HuH-7.5 (cell line): ENCODE measurements around the gene PDK2.

Experiments
- DNase-seq: peaks from one replicate; pipeline ENCODE4 v3.0.0; 2011; ENCODE audit warnings: low spot score

The PDK2 gene

DNA sequence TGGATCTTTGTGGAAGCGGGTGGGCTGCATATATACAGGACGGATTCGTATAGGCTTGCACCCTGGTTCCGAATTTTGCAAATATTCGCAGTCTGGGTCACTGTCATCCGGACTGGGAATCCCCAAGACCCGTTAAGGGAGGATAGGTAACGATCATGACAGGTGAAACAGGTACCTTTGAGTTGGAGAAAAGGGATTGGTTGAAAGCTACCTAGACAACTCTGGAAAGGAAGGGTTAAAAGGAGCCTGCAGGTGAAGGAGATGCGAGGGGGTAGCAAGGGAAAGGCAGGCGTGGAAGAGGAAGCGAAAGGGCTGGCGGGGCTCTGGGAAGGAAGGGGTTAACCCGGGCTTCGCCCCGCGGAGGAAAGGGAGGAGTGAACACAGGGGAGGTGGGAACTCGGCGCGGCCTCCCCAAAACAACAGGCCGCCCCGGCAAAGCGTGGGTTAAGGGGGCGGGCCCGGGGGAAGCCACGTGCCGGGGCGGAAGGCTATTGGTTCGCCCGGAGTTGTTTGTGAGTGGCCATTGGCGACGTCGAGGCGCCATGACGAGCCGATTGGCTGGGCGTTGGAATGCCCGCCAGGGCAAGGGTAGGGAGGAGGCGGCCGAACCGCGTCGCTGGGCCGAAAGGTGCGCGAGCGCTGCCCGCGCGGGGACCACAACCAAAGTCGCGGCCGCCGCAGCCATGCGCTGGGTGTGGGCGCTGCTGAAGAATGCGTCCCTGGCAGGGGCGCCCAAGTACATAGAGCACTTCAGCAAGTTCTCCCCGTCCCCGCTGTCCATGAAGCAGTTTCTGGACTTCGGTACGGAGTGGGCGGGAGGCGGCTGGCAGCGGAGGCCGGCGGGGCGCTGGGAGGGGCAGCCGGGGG lies at the start of gene PDK2:
TSS of gene PDK2 (plus strand) at position 599 of the 867 bp plus-strand sequence. CDS start at position 684, 85 bp downstream.
- peak; percentile 95 for DNase-seq

DNA sequence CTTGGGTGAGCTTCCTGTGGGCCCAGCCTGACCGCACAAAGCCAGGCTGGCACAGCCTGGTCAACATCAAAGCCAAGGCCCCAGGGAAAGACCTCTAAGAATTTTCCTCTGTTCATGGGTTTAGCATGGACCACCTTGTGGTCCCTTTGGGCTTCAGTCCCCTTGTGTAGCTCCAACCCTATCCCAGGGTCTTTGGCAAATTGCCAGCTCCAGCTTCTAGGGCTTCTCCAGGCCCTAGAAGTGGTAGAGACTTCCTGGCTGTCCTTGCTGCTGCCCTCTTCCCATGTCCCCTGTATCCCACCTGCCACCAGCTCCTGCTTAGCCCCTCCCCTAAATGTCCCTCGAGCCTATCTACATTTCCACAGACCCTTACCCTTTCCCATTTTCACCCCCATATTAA lies 49.0 kb upstream of the PDK2 start:
- no peak for DNase-seq

DNA sequence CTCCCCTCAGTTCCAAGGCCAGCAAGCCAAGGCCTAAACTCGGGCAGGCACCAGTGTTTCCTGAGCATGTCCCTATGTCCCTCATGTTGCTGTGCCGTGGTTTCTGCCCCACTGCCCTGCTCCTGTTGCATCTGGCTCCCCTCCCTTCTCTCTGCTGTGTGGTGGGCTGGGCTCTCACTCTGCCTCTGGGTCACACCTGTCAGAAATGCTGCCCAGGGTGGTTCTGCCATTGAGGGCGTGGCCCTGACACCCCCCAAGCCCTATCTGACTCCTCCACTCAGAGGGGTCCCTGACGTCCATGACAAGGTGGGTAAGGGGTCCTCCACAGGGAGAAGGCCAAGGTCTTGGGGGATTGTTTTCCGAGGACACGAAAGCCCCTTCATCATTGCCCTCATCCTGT lies 48.5 kb upstream of the PDK2 start:
- no peak for DNase-seq

GRCh38 chr17:50047083-50047482 lies 48.1 kb upstream of the PDK2 start:
- no peak for DNase-seq

DNA sequence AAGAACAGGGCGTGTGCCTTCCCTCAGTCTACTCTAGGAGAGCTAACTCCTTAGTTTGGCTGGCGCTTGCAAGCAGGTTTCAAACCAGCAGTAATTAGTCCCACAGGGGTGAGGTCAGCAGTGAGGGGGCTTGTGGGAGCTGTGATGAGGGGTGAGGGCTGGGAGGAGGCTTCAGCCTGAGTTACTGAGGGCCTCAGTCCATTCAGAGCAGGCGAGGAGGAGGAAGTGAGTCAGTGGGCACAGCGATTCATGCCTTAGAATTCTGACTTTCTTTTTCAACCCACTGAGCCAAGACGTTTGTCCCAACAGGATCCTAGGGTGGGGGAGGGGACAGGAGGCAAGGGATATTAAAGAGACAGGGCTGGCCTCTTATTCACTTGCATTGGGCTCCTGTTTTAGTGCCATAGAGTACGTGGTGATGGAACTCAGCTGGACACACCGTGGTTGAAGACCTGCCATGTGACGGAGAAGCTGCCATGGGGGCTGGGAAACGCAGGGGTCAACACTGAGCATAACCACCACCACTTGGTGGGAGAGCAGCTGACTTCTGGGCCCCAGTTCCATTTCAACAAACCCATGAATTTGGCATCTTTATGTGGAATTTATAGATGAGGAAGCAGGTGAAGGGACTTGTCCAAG lies 47.5 kb upstream of the PDK2 start:
- DNase-seq, result no peak

DNA sequence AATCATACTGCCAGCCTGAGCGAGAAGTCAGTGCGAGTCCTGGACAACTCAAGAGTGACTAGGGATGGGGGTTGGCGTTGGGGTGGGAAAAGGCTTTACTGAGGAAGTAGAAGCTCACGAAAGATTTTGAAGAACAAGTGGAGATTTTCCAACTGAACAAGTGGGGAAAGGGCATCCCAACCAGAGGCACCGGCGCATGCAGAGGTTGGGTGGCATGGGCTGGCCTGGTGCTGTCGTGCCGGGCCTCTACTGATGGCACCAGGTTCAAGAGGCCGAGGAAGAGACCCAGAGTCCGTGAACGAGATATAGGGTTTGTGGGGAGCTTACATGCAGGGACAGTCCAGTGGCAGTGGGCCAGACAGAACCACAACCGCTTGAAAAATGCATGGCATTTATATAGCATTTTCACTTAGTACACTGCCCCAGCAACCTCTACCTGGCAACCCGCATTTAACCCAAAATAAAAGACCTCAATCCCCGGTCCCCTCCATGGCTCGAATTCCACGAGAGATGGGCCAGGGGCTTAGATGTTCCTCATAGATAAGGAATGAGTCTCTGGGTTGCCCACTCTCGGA lies 46.9 kb upstream of the PDK2 start:
- no peak for DNase-seq

DNA sequence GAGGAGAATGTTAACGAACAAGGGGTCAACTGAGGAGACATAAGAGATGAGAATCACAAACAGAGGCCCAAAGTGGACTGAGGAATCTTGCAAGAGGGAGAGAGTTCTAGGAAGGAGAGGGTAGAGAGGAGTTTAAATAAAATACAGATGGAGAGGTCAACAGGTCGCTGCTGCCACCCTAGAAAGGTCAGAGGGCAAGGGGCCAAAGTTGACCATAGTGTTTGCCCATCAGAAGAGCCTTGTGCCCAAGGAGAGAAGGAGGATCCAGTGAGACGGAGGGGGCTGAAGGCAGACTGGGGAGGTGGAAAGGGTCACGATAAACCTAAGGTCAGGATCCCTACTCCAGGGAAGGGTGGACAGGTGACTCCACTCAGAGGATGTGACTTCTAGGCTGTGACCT lies 46.2 kb upstream of the PDK2 start:
- no peak for DNase-seq

DNA sequence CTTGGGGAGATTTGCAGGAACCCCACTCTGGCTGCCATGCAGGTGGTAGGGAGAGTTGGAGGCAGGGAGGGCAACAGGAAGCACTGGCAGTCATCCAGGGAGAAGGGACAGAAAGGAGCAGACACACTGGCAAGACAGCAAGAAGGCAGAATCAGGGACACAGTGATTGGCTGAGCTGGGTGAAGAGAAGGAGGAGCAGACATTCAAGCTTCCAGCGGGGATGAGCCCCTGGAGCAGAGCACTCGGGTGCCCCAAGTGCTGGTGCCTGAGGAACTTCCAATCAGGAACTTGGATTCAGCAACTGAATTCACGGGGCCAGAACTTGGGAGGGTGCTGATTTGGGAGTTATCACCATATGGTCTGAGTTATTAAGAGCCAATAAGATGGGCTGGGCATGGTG lies 45.5 kb upstream of the PDK2 start:
- DNase-seq, result no peak

DNA sequence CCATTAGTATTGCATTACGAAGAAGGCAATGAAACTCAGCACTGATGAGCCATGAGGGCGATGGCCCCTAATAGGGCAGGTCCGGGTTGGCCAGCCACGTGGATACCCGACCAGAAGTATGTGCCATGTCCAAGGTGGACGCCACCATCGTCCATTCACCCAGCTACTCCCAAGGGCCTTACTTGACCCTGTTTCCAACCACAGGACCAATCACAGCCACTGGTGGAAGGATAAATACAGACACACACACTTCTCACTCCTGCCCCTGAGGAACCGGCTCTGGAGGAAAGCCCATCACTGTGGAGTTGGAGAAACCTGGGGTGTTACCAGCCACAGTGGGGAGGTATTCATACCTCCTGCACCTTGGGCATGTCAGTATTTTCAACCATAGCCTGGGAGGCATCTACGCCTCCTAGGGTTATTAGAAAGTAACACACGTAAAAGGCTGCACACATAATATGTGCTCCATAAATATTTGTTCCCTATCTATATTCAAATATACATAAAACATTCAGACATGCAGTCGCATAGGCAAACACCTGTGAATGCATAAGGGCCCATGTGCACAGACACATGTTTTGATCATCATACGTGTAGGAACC lies 44.6 kb upstream of the PDK2 start:
- DNase-seq, result no peak

- no peak for DNase-seq
These were observed 44.0 kb upstream of the PDK2 start for GRCh38 chr17:50051082-50051576.

DNA sequence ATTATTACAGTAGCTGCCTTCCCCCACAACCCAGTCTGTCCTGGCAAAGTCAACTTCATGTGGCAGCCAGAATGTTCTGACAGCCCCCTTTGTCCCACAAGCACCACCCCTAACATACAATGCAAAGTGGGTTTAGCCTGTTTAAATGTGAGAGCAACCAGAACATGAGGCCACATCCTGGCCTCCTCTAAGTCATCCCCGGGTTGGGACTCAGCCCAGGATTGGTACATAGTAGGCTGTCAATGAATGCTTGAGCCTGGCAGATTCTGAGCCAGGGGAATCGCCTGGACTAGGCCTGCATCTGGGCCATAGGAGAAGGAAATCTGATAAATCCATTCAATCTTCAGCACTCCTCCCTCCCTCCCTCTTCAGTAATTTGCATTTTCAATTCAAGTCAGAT lies 43.5 kb upstream of the PDK2 start:
- no peak for DNase-seq

- DNase-seq, result no peak
These were observed 42.8 kb upstream of the PDK2 start for GRCh38 chr17:50052241-50052796.

GRCh38 chr17:50052822-50053653 lies 42.1 kb upstream of the PDK2 start:
- no peak for DNase-seq

- DNase-seq, result no peak
These were observed 41.5 kb upstream of the PDK2 start for GRCh38 chr17:50053654-50053960.

- no peak for DNase-seq
These were observed 40.1 kb upstream of the PDK2 start for GRCh38 chr17:50055055-50055425.

- DNase-seq, result peak; percentile 66
These were observed 39.5 kb upstream of the PDK2 start, which contains the start of gene ITGA3 for GRCh38 chr17:50055426-50056216. Gene ITGA3, plus strand, starts transcription at chr17:50056110. Its CDS starts 330 bp downstream, at chr17:50056440.

DNA sequence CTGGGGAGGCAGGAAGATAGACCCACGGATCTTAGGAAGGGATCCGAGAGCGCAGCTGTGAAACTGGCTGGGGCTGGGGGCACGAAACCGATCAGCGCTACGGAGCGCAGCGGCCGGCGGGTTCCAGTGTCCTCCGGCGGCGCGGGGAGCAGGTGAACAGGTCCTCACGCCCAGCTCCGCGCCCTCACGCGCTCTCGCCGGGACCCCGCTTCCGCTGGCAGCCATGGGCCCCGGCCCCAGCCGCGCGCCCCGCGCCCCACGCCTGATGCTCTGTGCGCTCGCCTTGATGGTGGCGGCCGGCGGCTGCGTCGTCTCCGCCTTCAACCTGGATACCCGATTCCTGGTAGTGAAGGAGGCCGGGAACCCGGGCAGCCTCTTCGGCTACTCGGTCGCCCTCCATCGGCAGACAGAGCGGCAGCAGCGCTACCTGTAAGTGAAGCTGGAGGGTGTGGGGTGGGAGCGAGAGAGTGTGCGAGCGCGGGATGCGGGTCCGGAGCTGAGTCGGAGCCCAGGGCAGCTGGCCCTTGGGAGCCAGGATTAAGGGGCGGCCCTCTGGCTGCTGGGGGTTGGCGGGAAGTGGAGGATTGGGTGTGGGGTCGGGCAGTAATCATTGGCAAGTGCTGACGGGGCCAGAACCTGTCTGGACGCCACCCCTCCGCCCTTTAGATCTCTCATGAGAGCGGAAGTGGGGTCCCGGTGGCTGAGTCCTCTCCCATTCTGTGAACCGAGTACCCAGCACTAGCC lies 38.8 kb upstream of the PDK2 start:
- DNase-seq, result peak; percentile 72

GRCh38 chr17:50056961-50057330 lies 38.2 kb upstream of the PDK2 start:
- DNase-seq, result no peak

- DNase-seq, result no peak
These were observed 37.6 kb upstream of the PDK2 start for GRCh38 chr17:50057521-50057991.
